LNCaP clone FGC (cell line): ENCODE data around the gene RPL18A.

Experiments
- DNase-seq: peaks from one replicate; pipeline ENCODE4 v3.0.0-alpha.2; 2011; ENCODE audit warnings: low read depth
- H3K4me3 ChIP-seq: 2 replicates; pipeline ENCODE4 v1.5.1; 2011; ENCODE audit warnings: mild to moderate bottlenecking, low read depth, low read length, control low read depth
- CTCF ChIP-seq: IDR thresholded peaks from 2 replicates; pipeline ENCODE4 v1.5.1; 2012; ENCODE audit warnings: mild to moderate bottlenecking; ENCODE audit not compliant: control insufficient read depth, insufficient read depth; ENCODE audit errors: extremely low read depth

RPL18A gene

GRCh38 chr19:17835182-17836006, 24.3 kb upstream of the RPL18A start:
- no peak for TF ChIP-seq CTCF
- H3K4me3 ChIP-seq: no peak overlapping the region
- DNase-seq: no peak

GRCh38 chr19:17836530-17836929, 23.2 kb upstream of the RPL18A start:
- no peak for TF ChIP-seq CTCF
- H3K4me3 ChIP-seq: no peak overlapping the region
- no peak for DNase-seq

GRCh38 chr19:17837972-17838371, 21.7 kb upstream of the RPL18A start:
- TF ChIP-seq CTCF: no peak
- no peak for DNase-seq
- no peak overlapping the region for H3K4me3 ChIP-seq

- DNase-seq: no peak
- no peak overlapping the region for H3K4me3 ChIP-seq
- TF ChIP-seq CTCF: no peak
These were observed 19.7 kb upstream of the RPL18A start for GRCh38 chr19:17840019-17840418.

GRCh38 chr19:17841371-17841809, 18.3 kb upstream of the RPL18A start:
- H3K4me3 ChIP-seq: no peak overlapping the region
- TF ChIP-seq CTCF: no peak
- no peak for DNase-seq

GRCh38 chr19:17841810-17842662, 17.7 kb upstream of the RPL18A start:
- no peak for TF ChIP-seq CTCF

More at GRCh38 chr19:17841810-17842662, 17.7 kb upstream of the RPL18A start:
- peak overlapping the region; percentile 36 for H3K4me3 ChIP-seq
- no peak for DNase-seq
